Tibial nerve (tissue), 4 donors: Measurements from ENCODE around the gene UBR4. TPM values are rescaled to one million over a fixed set of nuclear protein-coding genes. Genes with fewer than 3 reads are reported as not detected.

Experiments
- DNase-seq, 2 donors: peaks; one replicate each; pipeline ENCODE4 v3.0.0-alpha.2; 2019; ENCODE audit warnings: low spot score in 2 of 2
- H3K27ac ChIP-seq, 4 donors: fragments of 200-600 bp; sonication (generic) in 3 of 4; one replicate each; pipeline ENCODE4 v1.5.1; 2017 to 2019; ENCODE audit warnings: mild to moderate bottlenecking in 1 of 4
- H3K27me3 ChIP-seq, 2 donors: fragments of 200-600 bp; sonication (generic) in 1 of 2; one replicate each; pipeline versions ENCODE4 v1.5.1 to v1.6.0; 2017 to 2019
- H3K36me3 ChIP-seq, 3 donors: fragments of 200-600 bp; sonication (generic); one replicate each; pipeline ENCODE4 v1.5.1; 2018 to 2019
- H3K4me1 ChIP-seq, 4 donors: fragments of 200-600 bp; sonication (generic) in 3 of 4; one replicate each; pipeline ENCODE4 v1.5.1; 2017 to 2019
- H3K4me3 ChIP-seq, 4 donors: fragments of 200-600 bp; sonication (generic) in 3 of 4; one replicate each; pipeline ENCODE4 v1.5.1; 2017 to 2019; ENCODE audit warnings: mild to moderate bottlenecking in 1 of 4, moderate library complexity in 1 of 4
- H3K9me3 ChIP-seq, 4 donors: fragments of 200-600 bp; sonication (generic) in 3 of 4; one replicate each; pipeline ENCODE4 v1.5.1; 2017 to 2019
- EP300 ChIP-seq, 2 donors: sonication (generic); formaldehyde crosslinking; IDR thresholded peaks; one replicate each; pipeline ENCODE4 v1.6.1; 2017; ENCODE audit warnings: antibody characterized with exemption in 2 of 2, mild to moderate bottlenecking in 1 of 2
- POLR2A ChIP-seq, 2 donors: fragments of 450-650 bp; IDR thresholded peaks; one replicate each; pipeline ENCODE4 v1.6.1; 2017; ENCODE audit warnings: antibody characterized with exemption in 2 of 2, mild to moderate bottlenecking in 2 of 2, moderate library complexity in 2 of 2
- WGBS, 2 donors: methylation state at CpG; one replicate each; pipeline ENCODE4 v1.1.5; 2018; 5-methylcytosine and 5-hydroxymethylcytosine counted together
- total RNA-seq, 4 donors: library from RNA; depleted of rRNA; stranded (reverse); fragments of >200 nt; gene quantifications; one replicate each; pipeline ENCODE4 v1.1.0, GENCODE V29; 2016
- TF ChIP-seq, protein P1 (sequence below), 5 experiments: fragments of 200-600 bp in 3 of 5; fragments of 450-650 bp in 2 of 5; sonication (generic) in 3 of 5; IDR thresholded peaks; one replicate each; pipeline ENCODE4 v1.5.1; 2016 to 2019; ENCODE audit warnings: antibody characterized with exemption in 5 of 5, mild to moderate bottlenecking in 3 of 5, moderate library complexity in 2 of 5

The UBR4 gene
- total RNA-seq, 4 donors from 2014 or later: 107 to 190 (median 142) TPM

DNA sequence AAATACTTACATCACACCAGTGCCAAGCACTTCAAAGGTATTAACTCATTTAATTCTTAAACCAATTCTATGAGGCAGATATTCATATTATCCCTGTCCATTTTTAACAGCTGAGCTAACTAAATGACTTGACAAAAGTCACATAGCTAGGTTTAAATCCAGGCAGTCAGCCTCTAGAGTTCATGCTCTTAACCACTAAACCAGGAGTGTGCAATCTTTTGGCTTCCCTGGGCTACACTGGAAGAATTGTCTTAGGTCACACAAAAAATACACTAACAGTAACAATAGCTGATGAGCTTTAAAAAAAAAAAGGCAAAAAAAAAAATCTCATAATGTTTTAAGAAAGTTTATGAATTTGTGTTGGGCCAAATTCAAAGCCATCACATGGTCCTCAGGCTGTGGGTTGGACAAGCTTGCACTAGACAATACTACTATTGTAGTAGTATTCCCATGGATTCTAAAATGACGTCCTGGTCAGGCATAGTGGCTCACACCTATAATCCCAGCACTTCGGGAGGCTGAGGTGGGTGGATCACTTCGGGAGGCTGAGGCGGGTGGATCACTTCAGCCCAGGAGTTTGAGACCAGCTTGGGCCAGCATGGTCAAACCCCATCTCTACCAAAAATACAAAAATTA, 10.0 kb downstream of the UBR4 start:
- H3K27ac ChIP-seq: peak overlapping the region in 1 of 4 donors; percentile 0
- H3K9me3 ChIP-seq: no peaks in the 10 kb centered on the region
- H3K4me1 ChIP-seq: peaks cover 0 to 52% (median 9%) of the 10 kb centered on the region in 4 donors
- no peaks in the 10 kb centered on the region for H3K27me3 ChIP-seq
- H3K36me3 ChIP-seq: peaks cover 4 to 44% (median 13%) of the 10 kb centered on the region in 3 donors
- TF ChIP-seq EP300 (IDR thresholded peaks at IDR 0.05) (no peak), POLR2A (IDR thresholded peaks at IDR 0.05) (no peak)
- TF ChIP-seq, protein P1, sequence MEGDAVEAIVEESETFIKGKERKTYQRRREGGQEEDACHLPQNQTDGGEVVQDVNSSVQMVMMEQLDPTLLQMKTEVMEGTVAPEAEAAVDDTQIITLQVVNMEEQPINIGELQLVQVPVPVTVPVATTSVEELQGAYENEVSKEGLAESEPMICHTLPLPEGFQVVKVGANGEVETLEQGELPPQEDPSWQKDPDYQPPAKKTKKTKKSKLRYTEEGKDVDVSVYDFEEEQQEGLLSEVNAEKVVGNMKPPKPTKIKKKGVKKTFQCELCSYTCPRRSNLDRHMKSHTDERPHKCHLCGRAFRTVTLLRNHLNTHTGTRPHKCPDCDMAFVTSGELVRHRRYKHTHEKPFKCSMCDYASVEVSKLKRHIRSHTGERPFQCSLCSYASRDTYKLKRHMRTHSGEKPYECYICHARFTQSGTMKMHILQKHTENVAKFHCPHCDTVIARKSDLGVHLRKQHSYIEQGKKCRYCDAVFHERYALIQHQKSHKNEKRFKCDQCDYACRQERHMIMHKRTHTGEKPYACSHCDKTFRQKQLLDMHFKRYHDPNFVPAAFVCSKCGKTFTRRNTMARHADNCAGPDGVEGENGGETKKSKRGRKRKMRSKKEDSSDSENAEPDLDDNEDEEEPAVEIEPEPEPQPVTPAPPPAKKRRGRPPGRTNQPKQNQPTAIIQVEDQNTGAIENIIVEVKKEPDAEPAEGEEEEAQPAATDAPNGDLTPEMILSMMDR (IDR thresholded peaks at IDR 0.05): no peak
- no peak for DNase-seq
- no peak overlapping the region for H3K4me3 ChIP-seq
- 26 to 36% methylated on average over 4 of the region's 4 CpGs for WGBS, 2 donors

- 96 to 97% methylated on average over 4 of the region's 4 CpGs for WGBS, 2 donors
- Histone ChIP-seq H3K36me3 (peaks cover 4 to 49% (median 18%) of the 10 kb centered on the region in 3 donors), H3K4me3 (no peak overlapping the region), H3K27me3 (no peaks in the 10 kb centered on the region), H3K27ac (peak overlapping the region in 1 of 4 donors; percentile 0), H3K4me1 (peaks cover 0 to 46% (median 4%) of the 10 kb centered on the region in 4 donors), H3K9me3 (no peaks in the 10 kb centered on the region)
- DNase-seq: no peak
- TF ChIP-seq, protein P1 (IDR thresholded peaks at IDR 0.05): no peak
- TF ChIP-seq POLR2A (IDR thresholded peaks at IDR 0.05): no peak
- no peak for TF ChIP-seq EP300 (IDR thresholded peaks at IDR 0.05)
Measured at GRCh38 chr1:19199329-19199968, 10.6 kb downstream of the UBR4 start.

DNA sequence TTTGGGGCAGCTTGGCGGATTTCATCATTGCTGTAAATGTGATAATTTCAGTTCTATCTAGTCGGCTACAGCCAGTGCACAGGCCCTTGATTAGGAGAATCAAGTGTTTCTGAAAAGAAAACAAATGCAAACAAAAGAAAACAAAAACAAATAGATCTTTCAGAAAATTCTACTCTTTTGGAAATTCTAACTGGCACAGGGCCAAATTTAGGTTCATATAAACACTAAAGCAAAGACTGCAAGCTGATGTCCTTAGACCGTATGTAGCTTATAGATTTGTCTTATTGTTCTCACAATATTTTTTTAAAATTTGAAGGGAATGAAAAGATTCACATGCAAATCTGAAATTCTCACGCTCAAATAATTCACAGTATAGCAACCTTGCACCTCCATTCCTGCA, 11.2 kb downstream of the UBR4 start:
- peaks cover 4 to 55% (median 20%) of the 10 kb centered on the region in 3 donors for H3K36me3 ChIP-seq
- no peaks in the 10 kb centered on the region for H3K9me3 ChIP-seq
- 82 to 87% methylated on average over 4 of the region's 4 CpGs for WGBS, 2 donors
- no peaks in the 10 kb centered on the region for H3K27me3 ChIP-seq
- no peak overlapping the region for H3K27ac ChIP-seq
- TF ChIP-seq, protein P1 (IDR thresholded peaks at IDR 0.05): no peak
- TF ChIP-seq EP300 (IDR thresholded peaks at IDR 0.05) (no peak), POLR2A (IDR thresholded peaks at IDR 0.05) (no peak)
- no peak for DNase-seq
- no peak overlapping the region for H3K4me3 ChIP-seq
- peaks cover 0 to 40% (median 2%) of the 10 kb centered on the region in 4 donors for H3K4me1 ChIP-seq

DNA sequence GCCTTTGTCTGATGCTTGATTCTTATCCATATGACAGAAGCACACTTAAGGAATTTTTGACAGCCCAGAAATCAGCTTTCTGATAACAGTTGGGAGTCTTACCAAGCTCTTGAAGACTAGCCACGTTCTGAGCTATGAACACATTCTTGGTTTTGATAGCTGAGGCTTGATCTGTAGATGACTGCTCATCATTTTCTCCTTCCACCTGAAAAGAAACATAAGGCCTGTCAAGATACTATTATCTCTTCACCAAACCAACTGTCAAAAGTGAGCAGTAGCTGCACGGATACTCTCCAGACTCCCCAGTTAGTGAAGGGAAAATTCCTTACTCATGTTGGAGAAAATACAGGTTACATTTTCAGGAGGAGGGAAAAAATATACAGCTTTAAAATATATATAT, 12.2 kb downstream of the UBR4 start:
- Histone ChIP-seq H3K36me3 (peaks cover 4 to 65% (median 27%) of the 10 kb centered on the region in 3 donors), H3K4me1 (peaks cover 0 to 30% (median 0%) of the 10 kb centered on the region in 4 donors), H3K27me3 (no peaks in the 10 kb centered on the region), H3K27ac (no peak overlapping the region), H3K4me3 (no peak overlapping the region), H3K9me3 (no peaks in the 10 kb centered on the region)
- no peak for DNase-seq
- WGBS, 2 donors: 85% methylated on average over 2 of the region's 2 CpGs
- TF ChIP-seq EP300 (IDR thresholded peaks at IDR 0.05) (no peak), POLR2A (IDR thresholded peaks at IDR 0.05) (no peak)
- TF ChIP-seq, protein P1 (IDR thresholded peaks at IDR 0.05): no peak

DNA sequence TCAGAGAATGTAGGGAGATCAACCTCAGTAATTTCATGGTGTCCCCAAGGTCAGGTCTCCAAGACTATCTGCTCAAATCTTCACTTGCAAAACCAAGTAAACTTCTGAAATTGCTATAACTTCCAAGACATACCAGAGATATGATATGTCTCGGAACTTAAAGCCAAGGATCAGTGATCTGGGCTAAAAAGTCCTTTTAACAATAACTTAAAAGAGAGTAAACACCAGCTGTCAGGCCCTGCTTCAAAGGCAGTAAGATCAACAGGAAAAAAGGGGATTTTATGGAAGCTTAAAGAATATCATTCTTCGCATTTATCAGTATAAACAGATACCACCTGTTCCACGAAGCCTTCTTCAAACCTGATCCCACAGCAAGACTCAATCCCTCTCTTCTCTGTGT, 13.7 kb downstream of the UBR4 start:
- no peaks in the 10 kb centered on the region for H3K9me3 ChIP-seq
- H3K4me1 ChIP-seq: peaks cover 0 to 16% (median 0%) of the 10 kb centered on the region in 4 donors
- H3K36me3 ChIP-seq: peaks cover 6 to 80% (median 28%) of the 10 kb centered on the region in 3 donors
- no peak overlapping the region for H3K27ac ChIP-seq
- TF ChIP-seq POLR2A (IDR thresholded peaks at IDR 0.05) (no peak), EP300 (IDR thresholded peaks at IDR 0.05) (no peak)
- TF ChIP-seq, protein P1 (IDR thresholded peaks at IDR 0.05): no peak
- no peak overlapping the region for H3K4me3 ChIP-seq
- 91 to 94% methylated on average over 3 of the region's 3 CpGs for WGBS, 2 donors
- DNase-seq: no peak
- no peaks in the 10 kb centered on the region for H3K27me3 ChIP-seq
